NCI-H748 (cell line): Measurements from ENCODE around the gene TRABD2B.

ENCODE experiments used
- DNase-seq: peaks from one replicate; lab custom pipeline; 2025; ENCODE audit not compliant: unreplicated experiment; lab: John Stamatoyannopoulos, UW

TRABD2B gene

DNA sequence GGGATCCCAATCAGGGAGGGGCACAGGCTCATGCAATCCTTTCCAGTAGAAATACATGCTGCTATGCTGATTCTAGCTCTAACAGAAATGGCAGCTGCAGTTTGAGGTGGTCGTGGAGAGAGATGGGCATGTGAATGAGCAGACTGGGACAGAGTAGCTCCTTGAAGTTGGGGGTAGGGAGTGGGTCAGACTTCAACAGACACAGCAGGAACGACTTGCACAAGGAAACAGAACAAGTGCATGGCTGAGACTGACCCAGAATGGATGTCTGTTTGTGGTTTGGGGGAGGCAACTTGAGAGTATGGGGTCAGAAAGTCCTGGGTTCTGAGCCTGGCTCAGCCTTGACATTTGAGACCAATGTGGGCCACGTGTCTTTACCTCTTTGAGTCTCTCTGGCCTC lies 25.1 kb upstream of the TRABD2B start:
- DNase-seq = no peak

DNA sequence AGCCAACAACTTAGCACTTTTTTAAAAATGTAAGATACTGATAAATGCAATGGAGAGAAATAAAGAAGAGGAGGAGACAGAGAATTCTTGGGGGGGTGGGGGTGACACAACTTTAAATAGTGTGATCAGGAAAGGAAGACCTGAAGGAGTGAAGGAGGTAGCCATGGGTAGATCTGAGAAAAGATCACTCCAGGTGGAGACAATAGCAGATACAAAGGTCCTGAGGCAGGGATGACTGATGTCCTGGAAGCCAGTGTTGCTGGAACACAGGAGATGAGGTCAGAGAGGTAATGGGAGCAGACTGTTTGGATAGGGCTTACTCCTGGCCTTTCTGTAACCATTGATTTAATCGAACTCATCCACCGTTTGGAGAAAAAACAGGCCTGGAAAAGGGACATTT lies 24.6 kb upstream of the TRABD2B start:
- DNase-seq = no peak

DNA sequence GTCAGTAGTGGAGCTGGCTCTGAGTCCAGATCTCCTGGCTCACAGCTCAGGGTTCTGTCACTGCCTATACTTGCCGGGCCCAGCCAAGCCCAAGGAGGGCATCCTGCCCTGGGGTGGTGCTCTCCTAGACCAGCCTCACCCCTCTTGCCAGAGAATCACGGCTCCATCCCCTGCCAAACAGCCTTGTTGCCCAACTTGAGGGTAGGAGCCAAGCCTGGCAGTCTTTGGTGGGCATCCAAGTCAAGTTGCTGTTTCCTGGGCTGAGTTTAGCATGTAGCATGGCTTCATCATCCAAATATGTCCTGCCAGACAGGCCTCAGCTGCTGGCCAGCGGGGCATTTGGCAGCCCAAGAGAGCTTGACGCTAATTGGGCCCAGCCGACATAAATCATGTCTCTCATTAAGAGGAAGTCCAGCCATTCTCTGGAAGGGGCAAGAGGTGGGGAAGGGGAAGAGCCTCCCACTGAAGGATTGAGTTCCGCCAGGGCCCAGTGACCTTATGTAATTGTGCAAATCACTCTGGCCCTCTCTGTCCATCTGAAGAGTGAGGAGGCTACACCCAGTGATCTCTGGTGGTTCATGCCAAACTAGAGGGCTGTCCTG lies 22.6 kb upstream of the TRABD2B start:
- DNase-seq = no peak

DNA sequence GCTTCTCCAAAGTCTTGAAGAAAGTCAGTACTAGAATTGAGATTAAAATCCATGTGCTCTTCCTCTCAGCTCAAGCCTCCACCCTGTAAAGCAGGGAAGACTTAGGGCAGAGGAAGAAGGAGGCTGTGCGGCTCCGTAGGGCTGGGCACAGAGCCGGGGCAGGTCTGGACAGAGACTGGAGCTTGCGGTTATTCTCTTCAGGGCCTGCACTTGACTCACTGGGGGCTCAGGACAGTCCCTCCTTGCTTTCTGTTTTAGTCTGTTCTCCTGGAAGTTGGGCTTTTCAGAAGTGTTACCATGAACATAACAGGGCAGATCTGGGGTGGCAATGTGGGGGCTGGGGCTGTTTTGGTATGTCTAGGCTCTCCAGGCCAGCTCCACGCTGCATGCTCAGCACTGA lies 21.6 kb upstream of the TRABD2B start:
- DNase-seq = no peak

DNA sequence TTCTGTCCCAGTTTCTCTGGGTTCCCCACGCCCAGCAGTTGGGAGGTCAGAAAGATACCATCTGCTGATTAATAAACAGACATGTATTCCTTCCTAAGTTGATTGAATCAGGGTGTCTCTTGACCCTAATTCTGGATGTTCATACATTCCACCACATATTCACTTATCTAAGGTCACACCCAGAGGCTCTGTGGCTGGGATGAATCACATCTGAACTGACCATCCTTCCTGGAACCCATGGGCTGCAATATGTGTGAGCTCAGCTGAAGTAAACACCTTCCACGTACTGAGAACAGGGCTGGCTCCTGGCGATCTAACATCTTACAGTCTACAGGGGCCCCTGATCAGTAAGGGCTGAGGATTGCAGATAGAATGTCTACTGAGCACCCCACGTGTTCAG lies 20.5 kb upstream of the TRABD2B start:
- DNase-seq = no peak

DNA sequence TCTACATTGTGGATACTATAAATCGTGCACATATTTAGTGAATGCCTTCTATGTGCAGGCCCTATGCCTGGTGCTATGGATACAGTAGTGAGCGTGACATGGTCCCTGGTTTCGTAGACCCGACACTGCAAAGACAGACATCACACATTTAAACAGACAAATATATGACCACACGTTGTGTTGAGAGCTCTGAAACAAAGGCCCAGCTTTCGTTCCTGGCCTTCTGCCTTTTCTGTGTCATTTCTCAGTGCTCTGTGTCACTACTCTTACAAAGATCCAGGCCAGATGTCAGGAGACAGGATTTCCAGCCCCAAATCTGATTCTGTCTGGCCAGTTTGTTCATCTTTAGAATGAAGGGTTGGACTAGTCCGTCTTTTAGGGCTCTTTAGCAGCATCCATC lies 19.3 kb upstream of the TRABD2B start:
- DNase-seq = no peak

DNA sequence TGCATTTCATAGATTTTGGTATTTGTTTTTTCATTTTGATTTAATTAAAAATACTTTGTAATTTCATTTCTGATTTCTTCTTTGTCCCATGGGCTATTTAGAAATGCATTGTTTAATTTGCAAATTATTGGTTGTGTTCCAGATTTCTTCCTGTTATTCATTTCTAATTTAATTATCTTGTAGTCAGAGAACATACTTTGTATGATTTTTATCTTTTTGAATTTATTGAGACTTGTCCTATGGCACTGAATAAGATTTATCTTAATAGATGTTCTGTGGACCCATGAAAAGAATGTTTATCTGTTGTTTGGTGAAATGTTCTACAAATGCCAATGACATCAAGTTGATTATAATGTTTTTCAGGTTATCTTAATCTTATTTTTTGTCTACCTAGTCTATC lies 16.1 kb upstream of the TRABD2B start:
- no peak for DNase-seq

DNA sequence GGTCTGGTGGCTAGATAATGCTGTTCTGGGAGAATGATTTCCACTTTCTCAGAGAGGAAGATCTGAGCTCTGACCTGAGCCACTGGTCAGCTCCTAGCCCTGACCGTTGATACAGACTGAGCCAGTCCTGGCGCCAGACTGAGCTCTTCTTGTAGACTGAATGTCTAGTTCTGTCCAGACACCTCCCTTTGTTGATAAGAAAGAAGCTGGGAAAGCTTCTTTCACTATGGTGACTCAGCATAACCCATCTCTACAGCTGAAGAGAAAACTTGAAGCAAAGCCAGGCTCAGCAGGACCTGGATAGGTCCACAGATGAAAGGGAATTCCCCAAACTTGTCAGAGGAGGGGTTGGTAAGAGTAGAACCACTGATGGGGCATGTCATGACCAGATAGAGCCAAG lies 9.9 kb upstream of the TRABD2B start:
- no peak for DNase-seq

DNA sequence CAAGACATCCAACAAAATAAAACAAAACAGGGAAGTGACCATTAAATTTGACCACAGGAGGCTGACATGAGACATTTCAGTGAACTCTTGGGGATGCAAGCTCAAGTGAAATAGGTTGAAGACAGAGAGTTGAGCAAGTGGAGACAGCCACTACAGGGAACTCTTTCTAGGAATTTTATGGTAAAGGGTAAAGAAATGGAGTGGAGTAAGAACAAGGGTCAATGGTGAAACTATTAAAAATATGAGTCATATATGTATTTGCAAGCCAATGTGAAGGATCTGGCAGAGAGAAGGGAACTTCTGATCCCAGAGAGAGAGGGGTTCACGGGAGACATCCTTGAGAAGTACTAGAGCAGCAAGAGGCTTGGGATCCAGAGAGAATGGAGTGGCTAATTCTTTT lies 9.1 kb upstream of the TRABD2B start:
- no peak for DNase-seq

DNA sequence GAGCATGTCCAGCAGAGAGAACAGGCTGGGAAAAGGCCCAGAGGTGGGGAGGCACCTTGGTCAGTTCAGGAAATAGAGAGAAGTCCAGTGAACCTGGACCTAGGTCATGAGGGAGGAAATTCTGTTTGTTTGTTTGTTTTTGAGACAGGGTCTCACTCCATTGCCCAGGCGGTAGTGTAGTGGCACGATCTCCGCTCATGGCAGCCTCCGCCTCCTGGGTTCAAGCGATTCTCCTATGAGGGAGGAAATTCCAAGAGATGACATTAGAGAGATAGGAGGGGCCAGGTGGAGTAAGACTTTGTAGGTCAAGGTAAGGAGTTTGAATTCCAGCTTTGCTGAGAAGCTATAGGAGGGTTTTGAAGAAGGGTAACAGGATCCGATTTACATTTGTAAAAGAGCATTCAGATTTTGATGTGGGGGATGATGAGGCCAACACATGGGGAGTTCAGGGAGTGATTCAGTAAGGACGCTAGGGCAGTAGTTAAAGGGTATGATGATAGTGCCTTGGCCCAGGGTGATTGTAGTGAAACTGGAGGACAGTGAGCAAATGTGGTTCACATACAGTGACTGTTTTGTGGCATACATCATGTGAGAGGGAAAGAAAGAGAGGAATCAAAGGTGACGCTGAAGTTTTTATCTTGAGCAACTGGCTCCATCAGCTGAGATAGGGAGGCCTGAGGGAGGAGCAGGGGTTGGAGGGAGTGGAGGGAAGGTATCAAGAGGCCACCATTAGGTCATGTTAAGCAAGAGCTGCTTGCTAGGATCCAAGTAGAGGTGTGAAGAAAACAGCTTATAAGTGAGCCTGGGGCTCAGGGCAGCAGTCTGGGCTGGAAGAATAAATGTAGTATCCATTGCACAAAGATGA lies 8.3 kb upstream of the TRABD2B start:
- DNase-seq = no peak

DNA sequence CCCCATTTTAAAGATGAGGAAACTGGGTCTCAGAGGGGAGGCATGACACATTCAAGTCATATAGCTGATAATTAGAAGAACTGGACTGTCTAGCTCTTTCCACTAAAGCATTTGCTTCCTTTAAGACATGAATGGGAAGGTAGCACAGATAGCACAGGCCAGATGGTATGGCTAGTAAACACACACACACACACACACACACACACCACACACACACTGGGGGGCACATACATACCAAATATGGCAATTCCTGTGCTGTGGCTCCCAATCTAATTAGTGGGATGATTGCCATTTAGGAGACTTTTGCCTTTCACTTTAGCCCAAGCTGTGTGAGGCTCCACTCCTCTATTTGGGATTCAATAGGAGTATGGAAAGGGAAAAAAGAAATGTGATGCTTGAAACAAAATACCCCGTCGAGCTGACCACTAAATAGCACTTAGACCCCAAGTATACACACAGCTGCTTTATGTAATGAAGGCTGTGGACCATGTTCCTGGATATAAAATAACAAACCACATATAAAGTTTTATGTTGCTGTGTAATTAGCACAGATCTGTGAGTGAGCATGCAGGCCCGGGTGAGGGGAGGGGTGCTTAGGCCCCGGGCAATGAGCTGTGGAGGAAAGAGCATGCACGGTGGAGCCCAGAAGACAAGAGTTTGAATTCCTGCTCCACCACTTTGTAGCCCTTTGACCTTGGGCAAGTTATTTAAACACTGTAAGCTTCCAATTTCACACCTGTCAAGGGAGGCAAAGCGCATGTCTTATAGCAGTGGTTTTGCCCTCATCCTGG lies 6.8 kb upstream of the TRABD2B start:
- peak; percentile 95 for DNase-seq

DNA sequence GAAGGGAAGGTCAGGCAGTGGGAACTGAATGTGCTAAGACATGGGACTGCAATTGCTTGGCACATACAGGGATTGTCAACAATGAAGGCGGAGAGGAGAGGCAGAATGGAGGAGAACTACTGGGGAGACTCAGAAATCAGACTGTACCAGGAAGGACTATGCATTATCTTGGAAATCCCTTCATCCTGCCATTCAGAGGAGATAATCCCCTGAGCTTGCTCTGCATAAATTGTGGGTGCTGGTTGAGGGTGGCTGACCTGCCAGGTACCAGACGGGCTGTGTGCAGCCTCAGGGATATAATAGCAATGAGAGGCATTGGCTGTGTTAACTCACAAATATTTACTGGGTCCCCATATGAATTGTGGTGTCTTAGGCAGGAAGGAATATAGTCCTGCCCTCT lies 5.0 kb upstream of the TRABD2B start:
- no peak for DNase-seq

DNA sequence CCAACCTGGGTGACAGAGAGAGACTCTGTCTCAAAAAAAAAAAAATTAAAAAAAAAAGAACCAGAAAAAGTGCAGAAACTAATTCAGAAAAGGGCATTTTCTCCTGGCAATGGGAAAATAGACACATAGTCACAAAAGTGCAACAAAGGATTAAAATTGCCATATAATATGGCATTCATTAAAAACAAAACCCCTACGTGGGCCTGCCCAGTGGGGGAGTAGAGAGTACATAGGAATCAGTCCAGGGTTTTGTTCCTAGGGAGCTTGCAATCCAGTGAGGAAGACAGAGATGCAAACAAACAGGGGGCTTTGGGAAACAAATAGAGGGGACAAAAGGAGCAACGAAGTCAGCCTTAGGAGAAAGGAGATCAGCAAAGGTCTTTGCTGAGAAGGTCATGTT lies 4.5 kb upstream of the TRABD2B start:
- DNase-seq = no peak

DNA sequence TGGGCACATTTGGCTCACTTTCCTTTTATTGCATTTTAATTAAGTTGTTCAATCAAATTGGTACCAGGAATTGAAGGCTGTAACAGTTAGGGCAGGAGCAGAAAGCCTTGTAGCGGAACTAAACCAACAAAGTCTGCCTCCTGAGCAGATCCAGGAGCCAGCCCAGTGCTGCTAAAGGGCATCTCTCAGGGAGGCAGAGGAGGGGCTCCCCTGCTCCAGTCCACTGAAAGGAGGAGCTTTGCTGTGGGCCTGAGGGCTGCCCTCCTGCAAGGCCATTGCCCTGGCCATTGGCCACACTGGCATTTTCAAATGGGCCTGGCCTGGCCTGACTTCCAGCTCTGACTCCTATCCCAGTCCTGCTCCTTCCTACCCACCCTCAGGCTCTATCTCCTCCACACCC lies 3.7 kb upstream of the TRABD2B start:
- DNase-seq = no peak

DNA sequence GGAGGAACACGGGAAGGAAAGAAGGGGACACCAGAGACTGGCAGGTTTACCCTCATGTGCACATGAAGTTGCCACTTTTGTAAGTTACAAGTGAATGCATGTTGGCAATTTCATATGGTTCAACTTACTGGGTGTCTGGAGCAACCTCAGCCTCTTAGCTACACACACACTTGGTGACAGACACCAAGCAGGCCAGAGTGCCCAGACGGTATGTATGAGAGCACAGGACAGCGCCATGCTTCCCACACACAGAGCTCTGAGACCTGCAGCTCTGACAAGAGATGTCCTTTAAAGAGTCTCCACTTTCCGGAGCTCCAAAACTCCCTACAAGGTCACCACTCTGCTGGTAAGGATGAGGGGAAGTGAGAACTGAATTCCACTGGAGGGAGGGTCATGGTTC lies 1.9 kb upstream of the TRABD2B start:
- no peak for DNase-seq

DNA sequence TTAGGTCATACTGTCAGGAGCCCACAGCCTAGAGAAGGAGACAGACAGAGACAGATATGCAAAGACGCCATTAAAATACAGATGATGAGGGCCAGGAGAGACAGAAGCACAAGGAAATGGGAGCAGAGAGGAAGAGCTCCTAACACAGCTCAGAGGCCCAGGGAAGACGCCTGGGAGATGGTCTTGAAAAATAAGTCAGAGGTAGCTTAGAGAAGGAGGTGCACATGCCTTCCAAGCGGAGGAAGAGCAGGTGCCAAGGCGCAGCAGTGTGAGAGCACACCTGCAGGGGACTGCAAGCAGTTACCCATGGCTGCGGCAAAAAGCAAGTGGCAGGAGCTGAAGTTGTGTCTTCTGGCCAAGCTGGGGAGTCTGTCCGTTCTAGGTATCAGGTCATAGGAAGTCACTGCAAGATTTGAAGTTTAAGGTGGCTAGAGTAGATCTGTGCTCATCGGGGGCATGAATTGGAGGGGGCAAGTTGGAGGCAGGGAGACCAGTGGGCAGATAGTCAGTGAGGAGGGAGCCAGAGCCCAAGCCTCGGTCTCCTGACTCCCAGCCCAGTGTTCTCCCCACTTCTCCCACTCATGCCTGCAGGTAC lies 1.3 kb upstream of the TRABD2B start:
- no peak for DNase-seq

DNA sequence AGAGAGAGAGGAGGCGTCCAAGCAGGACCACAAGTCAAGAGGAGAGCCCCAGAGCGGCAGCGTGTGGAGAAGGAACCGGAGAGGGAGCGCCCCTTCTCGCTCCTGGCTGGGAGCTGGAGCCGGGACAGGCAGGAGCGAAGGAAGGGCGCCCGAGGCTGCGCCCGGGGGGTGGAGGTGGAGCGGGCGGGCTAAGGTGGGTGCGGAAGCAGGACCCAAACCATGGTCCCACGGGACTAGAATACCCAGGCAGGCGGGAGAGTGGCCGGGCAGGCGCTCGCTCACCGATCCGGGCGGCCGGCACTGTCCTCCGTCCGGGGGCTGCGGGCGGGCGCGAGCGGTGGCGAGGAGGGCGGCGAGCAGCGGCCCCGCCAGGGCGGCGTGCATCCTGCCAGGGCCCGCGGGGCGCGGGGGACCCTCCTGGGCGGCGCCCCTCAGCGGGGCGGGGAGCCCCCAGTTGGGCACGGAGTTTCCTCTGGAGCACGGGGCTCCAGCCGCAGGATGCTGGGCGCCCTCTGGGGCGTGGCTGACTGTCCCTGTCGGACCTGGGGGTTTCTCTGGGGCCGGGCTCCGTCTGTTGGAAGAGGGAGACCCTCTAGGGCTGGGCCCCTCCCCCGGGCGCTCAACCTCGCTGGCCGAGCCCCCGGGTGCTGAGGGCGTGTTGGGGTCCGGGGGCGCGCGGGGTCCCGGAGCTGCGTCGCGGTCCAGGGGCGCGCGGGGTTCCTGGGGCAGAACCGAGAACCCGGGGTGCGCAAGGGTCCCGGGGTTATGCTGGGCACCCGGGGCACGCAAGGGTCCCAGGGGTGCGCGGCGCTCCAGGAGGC lies 569 bp downstream of the TRABD2B start:
- DNase-seq = peak; percentile 45

DNA sequence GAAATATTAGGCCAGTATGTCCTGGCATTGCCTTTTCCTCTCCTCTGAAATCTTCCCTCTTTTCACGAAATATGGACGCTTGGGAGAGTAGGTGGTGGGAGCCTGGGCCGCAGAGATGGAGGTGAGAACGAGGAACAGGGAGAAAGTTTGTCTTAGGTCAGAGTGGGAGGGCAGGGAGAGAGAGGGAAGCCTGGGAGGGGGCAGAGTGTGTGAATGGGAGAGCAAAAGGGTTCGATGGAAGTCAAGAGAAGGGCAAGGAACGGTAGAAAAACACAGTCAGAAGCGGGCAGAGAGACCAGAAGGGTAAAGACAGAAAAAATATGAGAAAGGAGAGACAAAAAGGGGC lies 1.2 kb downstream of the TRABD2B start:
- no peak for DNase-seq

DNA sequence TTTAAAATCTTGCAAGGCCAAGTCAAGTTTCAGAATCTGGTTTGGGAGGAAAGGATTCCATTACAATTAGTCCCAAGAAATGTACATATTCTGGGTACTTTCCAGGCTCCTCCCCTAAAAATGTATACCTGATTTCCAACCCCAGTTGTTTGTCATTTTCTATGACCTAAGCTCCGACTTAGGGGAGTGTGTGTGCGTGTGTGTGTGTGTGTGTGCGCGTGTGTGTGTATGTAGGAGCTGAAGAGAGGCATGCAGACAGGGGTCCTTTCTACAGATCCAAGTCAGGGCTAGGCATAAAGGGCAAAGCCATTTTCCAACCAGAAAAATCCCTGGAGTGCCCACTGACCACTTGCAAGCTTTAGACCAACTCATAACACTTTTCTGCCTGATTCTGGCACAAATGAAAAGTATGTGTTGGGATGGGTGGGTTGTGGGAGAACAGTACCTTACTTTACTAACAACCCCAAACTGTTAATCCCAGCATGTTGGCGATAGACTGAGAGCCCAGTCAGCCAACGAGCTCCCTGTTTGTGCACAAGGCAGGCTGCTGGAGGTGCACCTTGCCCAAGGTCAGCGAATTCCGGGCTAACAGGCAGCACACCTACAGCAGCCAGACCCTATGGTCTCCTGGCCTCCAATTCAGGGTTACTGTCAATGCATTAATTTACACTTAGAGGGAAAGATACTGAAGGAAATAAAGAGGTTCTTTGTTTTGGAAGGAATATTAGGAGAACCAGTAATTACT lies 1.7 kb downstream of the TRABD2B start:
- peak; percentile 12 for DNase-seq
